ENCODE data around the gene JAZF1.

Gene JAZF1

GRCh38 chr7:27976531-27976930 lies 204.1 kb downstream of the JAZF1 start:
- Histone ChIP-seq H3F3A (ENCODE audit: insufficient read depth) (no peaks in the 10 kb centered on the region), H3K36me3 (ENCODE audit: low read length) (no peaks in the 10 kb centered on the region), H3K27me3 (ENCODE audit: low read length) (no peaks in the 10 kb centered on the region), H3K9me2 (replicated peaks; ENCODE audit: insufficient read depth, low read length) (no peaks in the 10 kb centered on the region), H3K9ac (ENCODE audit: low read length) (no peak overlapping the region), H3K4me3 (ENCODE audit: insufficient read depth, low read length, poor library complexity, severe bottlenecking) (no peak overlapping the region), H3K79me2 (ENCODE audit: insufficient read depth, low read length) (no peaks in the 10 kb centered on the region), H4K20me1 (ENCODE audit: low read depth, low read length) (no peaks in the 10 kb centered on the region), H3K27ac (ENCODE audit: low read depth, low read length) (no peak overlapping the region), H3K4me2 (ENCODE audit: low read depth, low read length, poor library complexity, severe bottlenecking) (no peak overlapping the region), H2AFZ (ENCODE audit: low read depth, low read length, severe bottlenecking) (no peak overlapping the region), H3K9me3 (ENCODE audit: insufficient read depth, low read length) (no peaks in the 10 kb centered on the region)
- no peak for TF ChIP-seq EZH2phosphoT487 (conservative IDR thresholded peaks at IDR 0.05; ENCODE audit: low read length)
- no peak for TF ChIP-seq CTCF (IDR thresholded peaks at IDR 0.05; ENCODE audit: insufficient read depth, low read length, poor library complexity, severe bottlenecking)

DNA sequence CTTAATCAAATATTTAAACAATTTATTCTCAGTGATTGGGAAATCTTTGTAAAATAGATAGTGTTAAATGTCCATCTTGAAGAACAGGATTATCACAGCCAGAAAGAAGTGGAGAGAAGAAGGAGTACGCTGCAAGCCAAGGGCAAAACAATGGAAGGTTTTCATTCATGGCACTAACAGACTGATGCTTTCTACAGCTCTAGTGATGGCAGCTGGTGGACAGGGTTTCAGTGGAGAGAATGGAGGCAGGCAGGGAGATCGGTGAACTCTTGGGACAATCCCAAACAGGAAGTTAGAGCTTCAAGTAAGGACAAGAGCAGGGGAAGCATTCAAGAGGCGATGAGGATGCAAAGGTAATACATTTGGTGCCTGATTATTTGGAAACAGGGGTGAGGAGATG lies 207.0 kb downstream of the JAZF1 start:
- H3K36me3 ChIP-seq (ENCODE audit: low read length), result no peaks in the 10 kb centered on the region
- no peak overlapping the region for H3K9ac ChIP-seq (ENCODE audit: low read length)
- H3K9me2 ChIP-seq (replicated peaks; ENCODE audit: insufficient read depth, low read length), result no peaks in the 10 kb centered on the region
- no peaks in the 10 kb centered on the region for H3K9me3 ChIP-seq (ENCODE audit: insufficient read depth, low read length)
- no peaks in the 10 kb centered on the region for H4K20me1 ChIP-seq (ENCODE audit: low read depth, low read length)
- no peaks in the 10 kb centered on the region for H3K27me3 ChIP-seq (ENCODE audit: low read length)
- H2AFZ ChIP-seq (ENCODE audit: low read depth, low read length, severe bottlenecking), result no peak overlapping the region
- no peaks in the 10 kb centered on the region for H3K79me2 ChIP-seq (ENCODE audit: insufficient read depth, low read length)
- H3K27ac ChIP-seq (ENCODE audit: low read depth, low read length), result no peak overlapping the region
- TF ChIP-seq CTCF (IDR thresholded peaks at IDR 0.05; ENCODE audit: insufficient read depth, low read length, poor library complexity, severe bottlenecking) (no peak), EZH2phosphoT487 (conservative IDR thresholded peaks at IDR 0.05; ENCODE audit: low read length) (no peak)
- no peaks in the 10 kb centered on the region for H3F3A ChIP-seq (ENCODE audit: insufficient read depth)
- H3K4me3 ChIP-seq (ENCODE audit: insufficient read depth, low read length, poor library complexity, severe bottlenecking), result no peak overlapping the region
- no peak overlapping the region for H3K4me2 ChIP-seq (ENCODE audit: low read depth, low read length, poor library complexity, severe bottlenecking)

GRCh38 chr7:27972276-27972675 lies 208.3 kb downstream of the JAZF1 start:
- H3K27me3 ChIP-seq (ENCODE audit: low read length), result no peaks in the 10 kb centered on the region
- no peaks in the 10 kb centered on the region for H3K36me3 ChIP-seq (ENCODE audit: low read length)
- no peaks in the 10 kb centered on the region for H3F3A ChIP-seq (ENCODE audit: insufficient read depth)
- H3K4me2 ChIP-seq (ENCODE audit: low read depth, low read length, poor library complexity, severe bottlenecking), result no peak overlapping the region
- no peaks in the 10 kb centered on the region for H3K9me3 ChIP-seq (ENCODE audit: insufficient read depth, low read length)
- no peak for TF ChIP-seq CTCF (IDR thresholded peaks at IDR 0.05; ENCODE audit: insufficient read depth, low read length, poor library complexity, severe bottlenecking)
- no peak for TF ChIP-seq EZH2phosphoT487 (conservative IDR thresholded peaks at IDR 0.05; ENCODE audit: low read length)
- H3K9ac ChIP-seq (ENCODE audit: low read length), result no peak overlapping the region
- H3K27ac ChIP-seq (ENCODE audit: low read depth, low read length), result no peak overlapping the region
- no peak overlapping the region for H3K4me3 ChIP-seq (ENCODE audit: insufficient read depth, low read length, poor library complexity, severe bottlenecking)
- no peaks in the 10 kb centered on the region for H3K79me2 ChIP-seq (ENCODE audit: insufficient read depth, low read length)
- no peaks in the 10 kb centered on the region; the same call in 1 of the 2 replicates for H4K20me1 ChIP-seq (ENCODE audit: low read depth, low read length)
- H3K9me2 ChIP-seq (replicated peaks; ENCODE audit: insufficient read depth, low read length), result no peaks in the 10 kb centered on the region
- H2AFZ ChIP-seq (ENCODE audit: low read depth, low read length, severe bottlenecking), result no peak overlapping the region

Data from SU-DHL-6 (cell line).